Lower lobe of right lung (tissue), 2 donors: ENCODE data around the gene AADAC. TPM values are rescaled to one million over a fixed set of nuclear protein-coding genes. Genes with fewer than 3 reads are reported as not detected.
"Not testable (repeated sequence)": the region's sequence is repeated elsewhere in the genome, so short reads cannot be mapped to it uniquely, and the experiment has no call there.

Experiments
- ATAC-seq, 2 donors: fragments of 200-7000 bp; cut with Tn5 transposase; one replicate each; pipeline ENCODE4 v1.9.1; 2020 to 2022; ENCODE audit warnings: mild to moderate bottlenecking in 2 of 2, moderate library complexity in 2 of 2
- DNase-seq: peaks from one replicate; pipeline ENCODE4 v3.0.0-alpha.2; 2020
- H3K27ac ChIP-seq: fragments of 200-600 bp; one replicate; pipeline ENCODE4 v1.8.0; 2022
- H3K27me3 ChIP-seq: fragments of 200-600 bp; one replicate; pipeline ENCODE4 v1.8.0; 2022; ENCODE audit warnings: low read depth
- H3K36me3 ChIP-seq: fragments of 200-600 bp; one replicate; pipeline ENCODE4 v1.8.0; 2022; ENCODE audit warnings: mild to moderate bottlenecking
- H3K4me1 ChIP-seq: fragments of 200-600 bp; one replicate; pipeline ENCODE4 v1.8.0; 2022
- H3K4me3 ChIP-seq: fragments of 200-600 bp; one replicate; pipeline ENCODE4 v1.8.0; 2022; ENCODE audit warnings: mild to moderate bottlenecking
- H3K9me3 ChIP-seq: fragments of 200-600 bp; one replicate; pipeline ENCODE4 v1.8.0; 2022
- CTCF ChIP-seq: fragments of 200-600 bp; IDR thresholded peaks from one replicate; pipeline ENCODE4 v1.8.0; 2022; ENCODE audit warnings: antibody characterized with exemption, mild to moderate bottlenecking
- intact Hi-C: fragments of 100-400 bp; cut with DNase I; formaldehyde crosslinking; loops from one replicate; pipeline ENCODE4 v1.11.0; 2022
- long read RNA-seq: library from polyadenylated mRNA; unstranded; transcript quantifications from one replicate; pipeline ENCODE4 v2.0.0, GENCODE V29; 2021
- total RNA-seq: library from RNA; stranded (reverse); fragmentation: NEBNext Ultra II Directional; extraction: Animal tissue kit (Norgen Biotek cat#: 25700); gene quantifications from one replicate; pipeline ENCODE4 v1.2.1, GENCODE V29; 2021
- donor health status: DM: no; HTN: yes; CAD: no; lungs with severe emphysema.

AADAC gene
- 5.6 TPM for total RNA-seq
- long read RNA-seq, partial matches to known transcripts = 0 of 1 reads
- long read RNA-seq, other reads (novel, unspliced or antisense) = 0 of 1 reads

GRCh38 chr3:151813799-151814198 lies at the start of gene AADAC:
Gene AADAC (plus strand): TSS chr3:151814116. CDS start chr3:151814163, 47 bp downstream.
- peaks cover 7% of the 10 kb centered on the region for H3K4me1 ChIP-seq
- H3K9me3 ChIP-seq = no peaks in the 10 kb centered on the region
- intact Hi-C loops = no loop called here
- H3K27ac ChIP-seq = no peak within 1 kb of the TSS
- TF ChIP-seq CTCF = no peak
- no peak within 1 kb of the TSS for H3K4me3 ChIP-seq
- H3K36me3 ChIP-seq = no peaks in the 10 kb centered on the region
- DNase-seq = no peak
- no peaks in the 10 kb centered on the region for H3K27me3 ChIP-seq
- no peak for ATAC-seq

- H3K27me3 ChIP-seq, DNase-seq, H3K4me3 ChIP-seq, H3K9me3 ChIP-seq, H3K27ac ChIP-seq, ATAC-seq, H3K36me3 ChIP-seq, H3K4me1 ChIP-seq, intact Hi-C loops: not testable (repeated sequence)
These were observed 49.2 kb upstream of the AADAC start for GRCh38 chr3:151764699-151765098.

GRCh38 chr3:151765685-151766084 lies 48.2 kb upstream of the AADAC start:
- no peak overlapping the region for H3K27ac ChIP-seq
- no peaks in the 10 kb centered on the region for H3K27me3 ChIP-seq
- H3K4me1 ChIP-seq = peaks cover 13% of the 10 kb centered on the region
- ATAC-seq = no peak
- no peak for DNase-seq
- H3K4me3 ChIP-seq = no peak overlapping the region
- no peak for TF ChIP-seq CTCF
- intact Hi-C loops = no loop called here
- no peaks in the 10 kb centered on the region for H3K36me3 ChIP-seq
- H3K9me3 ChIP-seq = no peaks in the 10 kb centered on the region

GRCh38 chr3:151766454-151766853 lies 47.5 kb upstream of the AADAC start:
- H3K27me3 ChIP-seq = no peaks in the 10 kb centered on the region
- H3K9me3 ChIP-seq = no peaks in the 10 kb centered on the region
- TF ChIP-seq CTCF = no peak
- DNase-seq = no peak
- no peak overlapping the region for H3K4me3 ChIP-seq
- H3K27ac ChIP-seq = no peak overlapping the region
- intact Hi-C loops = no loop called here
- no peaks in the 10 kb centered on the region for H3K36me3 ChIP-seq
- ATAC-seq = no peak
- peaks cover 21% of the 10 kb centered on the region for H3K4me1 ChIP-seq

GRCh38 chr3:151768393-151768930 lies 45.5 kb upstream of the AADAC start:
- H3K4me1 ChIP-seq = peaks cover 27% of the 10 kb centered on the region
- H3K36me3 ChIP-seq = no peaks in the 10 kb centered on the region
- ATAC-seq = no peak

More at GRCh38 chr3:151768393-151768930, 45.5 kb upstream of the AADAC start:
- no peaks in the 10 kb centered on the region for H3K9me3 ChIP-seq
- H3K27me3 ChIP-seq = no peaks in the 10 kb centered on the region
- no peak overlapping the region for H3K27ac ChIP-seq
- intact Hi-C loops = no loop called here
- H3K4me3 ChIP-seq = no peak overlapping the region
- TF ChIP-seq CTCF = no peak
- DNase-seq = no peak
